Right lung (tissue), 5 donors: ENCODE data around the gene ARHGEF37. TPM values are rescaled to one million over a fixed set of nuclear protein-coding genes. Genes with fewer than 3 reads are reported as not detected.

Experiments used
- DNase-seq, 2 donors: peaks; one replicate each; pipeline ENCODE4 v3.0.0-alpha.2; 2013
- polyA plus RNA-seq, 5 donors: library from polyadenylated mRNA; unstranded; fragments of 120-200 nt; gene quantifications; one replicate each; pipeline versions ENCODE4 v1.2.1 to v1.2.3, GENCODE V29; 2013; ENCODE audit warnings: inconsistent platforms in 1 of 5, low replicate concordance in 1 of 5; ENCODE audit not compliant: insufficient read length in 5 of 5, insufficient read depth in 1 of 5

ARHGEF37 gene
- polyA plus RNA-seq, 5 donors = 4.2 to 6.2 (median 5.2) TPM

GRCh38 chr5:149672701-149673476 lies 91.6 kb downstream of the ARHGEF37 start:
- no peak for DNase-seq

DNA sequence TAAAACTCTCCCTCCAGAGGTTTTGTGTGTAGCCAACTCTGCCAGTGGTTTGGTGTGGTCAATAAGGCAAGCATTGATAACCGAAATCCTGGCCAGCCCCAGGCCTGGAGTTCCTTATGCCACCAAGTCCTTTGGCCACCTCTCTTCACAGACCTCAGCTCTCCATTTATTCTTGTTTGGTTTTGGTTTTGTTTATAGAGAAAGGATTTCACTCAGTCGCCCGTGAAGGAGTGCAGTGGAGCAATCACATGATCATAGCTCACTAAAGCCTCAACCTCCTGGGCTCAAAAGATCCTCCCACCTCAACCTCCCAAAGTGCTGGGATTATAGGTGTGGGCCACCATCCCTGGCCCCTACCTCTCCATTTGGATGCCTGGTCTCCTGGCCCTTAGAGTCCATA lies 93.4 kb downstream of the ARHGEF37 start:
- no peak for DNase-seq

- no peak for DNase-seq
These were observed 94.4 kb downstream of the ARHGEF37 start for GRCh38 chr5:149675610-149676201.

GRCh38 chr5:149677731-149678130 lies 96.4 kb downstream of the ARHGEF37 start:
- no peak for DNase-seq

GRCh38 chr5:149679876-149680809 lies 98.8 kb downstream of the ARHGEF37 start:
- DNase-seq = no peak

- no peak for DNase-seq
These were observed 99.5 kb downstream of the ARHGEF37 start for GRCh38 chr5:149680810-149681221.

- no peak for DNase-seq
These were observed 100.0 kb downstream of the ARHGEF37 start for GRCh38 chr5:149681252-149681651.

DNA sequence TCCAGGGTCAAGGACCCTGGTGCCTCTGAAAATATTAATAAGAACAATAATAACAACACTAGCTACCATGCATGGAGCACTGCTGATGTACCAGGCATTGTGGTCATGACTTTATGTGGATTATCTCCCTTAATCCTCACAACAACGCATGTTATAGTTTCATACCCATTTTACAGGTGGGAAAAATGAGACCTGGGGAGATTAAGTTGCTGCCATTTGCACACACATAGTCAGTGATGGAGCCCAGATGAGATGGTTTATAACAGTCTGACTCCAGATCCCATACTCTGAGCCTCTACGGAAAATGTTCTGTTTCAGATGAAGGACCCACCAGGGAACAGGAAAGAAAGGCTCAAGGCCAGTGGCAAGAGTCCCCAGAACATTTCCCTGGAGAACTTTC lies 100.6 kb downstream of the ARHGEF37 start:
- DNase-seq = no peak

GRCh38 chr5:149682532-149683075 lies 101.3 kb downstream of the ARHGEF37 start:
- no peak for DNase-seq

DNA sequence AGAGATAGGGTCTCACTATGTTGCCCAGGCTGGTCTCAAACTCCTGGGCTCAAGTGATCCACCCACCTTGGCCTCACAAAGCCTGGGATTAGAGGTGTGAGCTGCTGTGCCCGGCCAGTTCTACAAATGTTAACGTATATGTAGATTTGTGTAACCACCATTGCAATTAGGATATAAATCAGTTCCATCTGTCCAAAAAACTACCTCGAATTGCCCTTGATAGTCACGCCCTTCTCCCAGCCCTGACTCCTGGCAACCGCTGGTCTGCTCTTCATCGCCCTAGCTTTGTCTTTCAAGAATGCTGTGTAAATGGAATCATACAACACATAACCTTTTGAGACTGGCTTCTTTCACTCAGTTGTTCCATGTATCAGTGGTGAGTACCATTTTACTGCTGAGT lies 102.7 kb downstream of the ARHGEF37 start:
- DNase-seq = no peak

DNA sequence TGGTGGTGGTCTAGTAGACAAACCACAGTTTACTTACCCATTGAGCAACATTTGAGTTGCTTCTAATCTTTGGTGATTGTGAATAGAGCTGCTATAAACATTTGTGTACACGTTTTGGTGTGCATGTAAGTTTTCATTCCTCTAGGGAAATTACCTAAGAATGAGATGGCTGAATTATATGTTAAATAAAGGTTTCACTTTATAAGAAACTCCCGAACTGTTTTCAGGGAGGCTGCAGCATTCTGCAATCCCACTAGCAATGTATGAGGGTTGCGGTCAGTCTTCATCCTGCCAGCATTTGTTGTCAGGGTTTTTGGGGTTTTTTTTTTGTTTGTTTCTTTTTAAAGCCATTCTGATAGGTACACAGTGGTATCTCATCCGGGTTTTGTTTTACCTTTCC lies 103.1 kb downstream of the ARHGEF37 start:
- no peak for DNase-seq

Other genes starting within 250 kb of the ARHGEF37 start
- gene GRPEL2, start 236.0 kb upstream of the ARHGEF37 start, polyA plus RNA-seq = 10 to 100 TPM; 14.8 to 30.8 (median 24.5) TPM
- gene PCYOX1L, start 223.5 kb upstream of the ARHGEF37 start, polyA plus RNA-seq = 10 to 100 TPM; 14.8 to 16.7 (median 15.0) TPM
- gene IL17B, start 202.2 kb upstream of the ARHGEF37 start, polyA plus RNA-seq = 10 to 100 TPM in 1 of 5 donors, 1 to 10 TPM in 2, under 1 TPM in 2; 0.62 to 20.7 (median 1.1) TPM
- 100 to 1,000 TPM; 155 to 224 (median 206) TPM for gene CSNK1A1, start 30.1 kb upstream of the ARHGEF37 start, polyA plus RNA-seq
- gene PPARGC1B, start 148.8 kb downstream of the ARHGEF37 start, polyA plus RNA-seq = 1 to 10 TPM; 1.6 to 2.1 (median 2.0) TPM